HPDE6-E6E7 (cell line): ENCODE data around the gene TIGD2.

Source experiments
- DNase-seq: peaks from one replicate; pipeline ENCODE4 v3.0.0; 2011; ENCODE audit warnings: missing footprints; ENCODE audit errors: extremely low spot score

TIGD2 gene

DNA sequence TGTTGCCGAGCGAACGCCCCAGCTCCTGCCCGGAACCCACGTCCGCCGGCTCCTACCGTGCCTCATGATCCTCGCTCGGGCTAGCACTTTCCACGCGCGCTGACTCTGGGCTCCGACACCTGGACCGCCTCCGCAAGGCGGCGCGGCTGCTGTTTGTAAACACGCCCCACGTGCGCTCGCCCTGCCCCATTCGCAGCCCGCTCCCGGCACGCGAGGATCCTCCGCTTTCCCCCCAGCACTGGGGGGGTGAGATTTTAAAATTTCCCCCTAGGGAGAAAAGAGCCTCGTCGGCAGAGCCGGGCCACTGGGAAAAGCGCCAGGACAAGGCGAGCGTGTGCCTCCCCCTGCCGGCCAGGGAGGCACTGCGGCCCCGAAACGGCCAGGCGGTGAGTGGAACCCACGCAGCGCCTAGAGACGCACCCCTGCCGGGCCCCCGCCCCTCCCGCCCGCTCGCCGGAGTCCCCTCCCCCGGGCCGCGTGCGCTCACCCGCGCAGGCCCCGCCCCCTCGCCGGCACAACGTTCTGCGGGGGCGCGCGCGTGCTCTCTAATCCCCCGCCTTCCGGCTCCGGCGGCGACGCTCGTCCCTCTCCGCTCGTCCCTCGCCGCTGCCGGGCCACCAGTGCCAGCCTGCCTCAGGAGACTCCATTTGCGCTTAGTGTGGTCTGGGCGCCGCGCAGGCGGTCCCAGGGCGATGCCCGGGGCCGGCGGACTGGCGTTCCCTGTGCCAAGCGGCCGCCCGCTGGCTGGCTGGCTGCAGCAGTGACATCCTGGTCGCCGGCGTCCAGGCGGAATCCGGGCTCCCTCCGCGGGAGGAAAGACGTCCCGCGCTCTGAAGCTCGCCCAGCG lies at the start of gene TIGD2:
Gene TIGD2, plus strand, starts transcription at position 548 of the 847 bp plus-strand sequence. CDS start 1,442 bp downstream, outside the sequence.
- peak; percentile 77 for DNase-seq

- no peak for DNase-seq
Observed at GRCh38 chr4:89064848-89065247, 46.5 kb upstream of the TIGD2 start.

- no peak for DNase-seq
Observed at GRCh38 chr4:89067417-89067816, 43.9 kb upstream of the TIGD2 start.

DNA sequence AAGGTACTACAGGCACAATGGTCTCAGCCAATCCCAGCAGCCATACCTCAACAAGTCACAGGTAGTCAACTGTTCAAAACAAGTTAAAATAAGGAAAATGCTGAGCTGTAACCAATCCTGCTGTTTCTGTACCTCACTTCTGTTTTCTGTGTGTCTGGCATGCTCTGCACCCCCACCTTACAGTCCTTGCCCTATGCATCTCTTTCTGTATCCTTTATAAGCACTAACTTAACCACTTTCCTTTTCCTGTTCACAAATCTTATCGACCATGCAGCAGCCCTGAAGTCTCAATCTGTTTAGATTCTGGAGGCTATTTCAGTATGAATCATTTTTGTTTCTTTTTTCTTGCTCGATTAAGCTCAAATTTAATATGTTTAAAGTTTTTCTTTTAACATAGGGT lies 41.9 kb upstream of the TIGD2 start:
- DNase-seq, result no peak

GRCh38 chr4:89070041-89070440 lies 41.3 kb upstream of the TIGD2 start:
- no peak for DNase-seq

- DNase-seq, result no peak
Observed at GRCh38 chr4:89071311-89071710, 40.0 kb upstream of the TIGD2 start.

- DNase-seq, result no peak
Observed at GRCh38 chr4:89072921-89073320, 38.4 kb upstream of the TIGD2 start.

GRCh38 chr4:89077761-89078160 lies 33.6 kb upstream of the TIGD2 start:
- DNase-seq, result no peak

DNA sequence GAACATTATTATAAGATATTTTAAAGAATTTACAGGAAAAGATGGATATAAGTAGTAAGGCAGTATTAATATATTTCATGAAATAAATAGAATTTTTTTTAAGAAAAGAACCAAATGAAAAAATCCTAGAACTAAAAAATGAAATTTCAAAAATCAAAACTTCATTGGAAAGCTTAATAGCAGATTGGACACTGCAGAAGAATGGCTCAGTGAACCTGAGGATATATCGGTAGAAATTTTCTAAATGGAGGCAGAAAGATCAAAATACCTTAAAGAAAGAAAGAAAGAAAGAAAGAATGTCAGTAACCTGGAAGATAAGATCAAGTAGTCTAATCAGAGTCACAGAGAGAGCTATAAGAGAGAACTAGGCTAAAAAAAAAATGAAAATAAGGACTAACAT lies 33.0 kb upstream of the TIGD2 start:
- DNase-seq, result no peak

DNA sequence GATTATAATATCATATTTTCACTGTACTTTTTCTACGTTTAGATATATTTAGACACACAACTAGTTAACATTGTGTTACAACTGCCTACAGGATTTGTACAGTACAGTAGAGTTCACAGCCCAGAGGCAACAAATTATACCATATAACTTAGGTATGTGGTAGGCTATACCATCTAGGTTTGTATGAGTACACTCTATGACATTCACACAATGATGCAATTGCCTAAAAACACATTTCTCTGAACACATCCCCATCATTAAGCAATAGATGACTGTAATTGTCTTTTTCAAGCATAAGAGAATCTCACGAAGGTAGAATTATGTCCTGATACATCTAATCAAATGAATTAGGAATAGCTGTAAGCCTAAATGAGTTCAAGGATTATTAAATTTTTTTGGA lies 12.3 kb upstream of the TIGD2 start:
- no peak for DNase-seq

GRCh38 chr4:89099471-89099870 lies 11.9 kb upstream of the TIGD2 start:
- DNase-seq, result no peak

- no peak for DNase-seq
Observed at GRCh38 chr4:89100853-89101252, 10.5 kb upstream of the TIGD2 start.

GRCh38 chr4:89101256-89102161 lies 9.8 kb upstream of the TIGD2 start:
- no peak for DNase-seq

GRCh38 chr4:89105726-89106125 lies 5.6 kb upstream of the TIGD2 start:
- DNase-seq, result no peak

DNA sequence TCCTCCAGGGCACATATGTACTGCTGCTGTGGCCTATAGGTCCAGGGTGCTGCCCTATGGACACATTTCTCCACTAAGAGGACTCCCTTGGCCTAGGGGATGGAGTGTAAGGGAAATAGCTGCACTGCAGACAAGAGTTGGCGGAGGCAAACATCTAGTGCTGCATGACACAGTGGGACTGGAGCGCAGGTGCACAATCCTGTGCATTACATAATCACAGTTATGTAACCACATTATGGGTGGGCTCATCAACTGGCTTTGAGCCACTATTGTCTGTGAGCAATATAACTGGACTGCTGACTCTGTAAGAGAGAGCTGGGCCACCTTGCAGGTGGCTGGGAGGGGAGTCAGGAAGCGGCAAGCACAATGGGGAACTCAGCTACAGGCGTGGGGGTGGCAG lies 3.2 kb upstream of the TIGD2 start:
- DNase-seq, result no peak

DNA sequence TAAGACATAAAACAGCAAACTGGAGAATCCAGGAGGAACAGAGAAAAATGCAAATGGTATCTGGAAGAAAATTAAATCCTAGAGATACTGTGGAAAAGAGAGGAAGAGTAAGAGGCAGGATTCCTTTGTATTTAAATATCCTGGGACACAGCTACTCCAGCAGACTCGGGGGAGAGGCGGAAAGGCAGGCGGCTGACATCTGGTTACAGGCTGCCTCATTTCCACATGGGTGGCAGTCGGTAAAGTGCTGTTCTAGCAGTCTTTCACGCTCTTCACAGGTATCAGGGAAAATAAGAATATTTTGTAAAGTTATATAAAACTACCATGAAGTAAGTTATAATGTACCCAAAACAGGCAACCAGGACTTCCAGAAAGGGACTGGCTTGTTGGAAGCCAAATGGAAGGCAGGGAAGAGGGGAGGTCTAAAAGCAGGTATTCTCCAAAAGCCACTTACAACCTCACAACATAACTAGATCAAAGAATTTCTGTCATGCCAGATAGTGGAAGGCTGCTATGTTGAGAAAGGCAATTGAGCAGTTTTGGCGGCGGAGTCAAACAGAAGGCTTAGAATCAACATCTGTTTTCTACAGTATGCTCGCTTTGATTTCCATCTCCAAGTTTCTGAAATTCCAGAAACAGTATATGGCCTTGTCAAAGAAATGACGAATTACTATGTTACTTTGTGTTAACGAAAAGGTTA lies 1.3 kb upstream of the TIGD2 start:
- no peak for DNase-seq

DNA sequence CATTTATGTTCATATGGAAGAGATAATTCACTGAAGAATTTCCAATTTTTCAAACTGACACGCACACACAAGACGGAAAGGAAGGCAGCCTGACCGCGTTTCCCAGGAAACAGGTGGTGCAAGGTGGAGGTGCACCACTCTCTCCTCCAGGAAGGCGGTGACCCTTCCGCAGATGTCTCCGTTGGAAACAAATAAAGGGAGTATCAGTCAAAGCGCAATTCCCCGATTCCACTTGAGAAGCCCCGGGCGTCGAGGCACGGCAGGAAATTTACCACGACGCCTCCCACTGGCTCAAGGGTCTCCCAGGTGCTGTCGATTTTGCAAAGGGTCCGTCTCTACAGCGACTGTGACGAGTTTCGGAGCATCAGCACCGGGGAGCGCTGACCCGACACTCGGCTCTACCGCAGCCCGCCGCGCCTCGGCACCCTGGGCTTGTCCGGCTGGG lies 770 bp upstream of the TIGD2 start:
- DNase-seq, result peak; percentile 17

DNA sequence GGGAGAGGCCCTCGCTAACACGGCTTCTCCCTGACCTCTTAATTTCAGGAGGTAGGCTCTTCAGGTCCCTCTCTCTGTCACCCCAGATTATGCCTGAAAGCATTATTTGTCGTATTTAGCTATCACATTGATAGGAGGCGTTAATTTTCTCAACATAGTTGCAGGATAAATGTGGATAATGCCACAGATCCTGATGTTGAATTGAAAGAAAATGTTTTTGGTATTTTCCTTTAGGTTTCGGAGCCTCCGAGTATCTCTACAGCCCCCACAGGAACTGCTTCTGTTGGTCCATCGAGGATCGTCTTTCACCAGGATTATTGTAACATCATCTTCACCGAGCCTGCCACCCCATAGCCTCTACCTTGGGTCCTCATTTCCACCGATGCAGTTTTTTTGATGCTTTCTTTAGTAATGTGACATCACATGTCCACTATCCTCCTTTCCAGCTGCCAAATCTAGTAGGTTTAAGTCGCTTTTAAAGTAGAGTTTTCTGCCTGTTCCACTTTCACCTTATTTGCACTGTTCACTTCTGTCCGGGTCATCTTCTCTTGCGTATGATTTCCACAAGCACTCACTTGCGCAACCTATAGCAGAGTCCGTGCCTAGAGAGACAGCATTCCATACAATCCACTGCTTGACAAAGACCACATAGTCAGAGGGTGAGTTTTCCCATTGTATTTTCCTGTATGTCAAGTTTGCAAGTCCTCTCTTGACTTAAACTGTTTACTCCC lies 665 bp downstream of the TIGD2 start:
- peak; percentile 67 for DNase-seq

DNA sequence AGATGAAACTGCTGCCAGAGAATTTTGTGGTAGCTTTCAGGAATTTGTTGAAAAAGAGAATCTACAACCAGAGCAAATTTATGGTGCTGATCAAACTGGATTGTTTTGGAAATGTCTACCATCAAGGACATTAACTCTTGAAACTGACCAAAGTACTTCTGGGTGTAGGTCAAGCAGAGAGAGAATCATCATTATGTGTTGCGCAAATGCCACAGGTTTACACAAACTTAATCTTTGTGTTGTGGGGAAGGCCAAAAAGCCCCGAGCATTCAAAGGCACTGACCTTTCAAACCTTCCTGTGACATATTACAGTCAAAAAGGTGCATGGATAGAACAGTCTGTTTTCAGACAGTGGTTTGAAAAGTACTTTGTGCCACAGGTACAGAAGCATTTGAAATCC lies 2.1 kb downstream of the TIGD2 start:
- no peak for DNase-seq

DNA sequence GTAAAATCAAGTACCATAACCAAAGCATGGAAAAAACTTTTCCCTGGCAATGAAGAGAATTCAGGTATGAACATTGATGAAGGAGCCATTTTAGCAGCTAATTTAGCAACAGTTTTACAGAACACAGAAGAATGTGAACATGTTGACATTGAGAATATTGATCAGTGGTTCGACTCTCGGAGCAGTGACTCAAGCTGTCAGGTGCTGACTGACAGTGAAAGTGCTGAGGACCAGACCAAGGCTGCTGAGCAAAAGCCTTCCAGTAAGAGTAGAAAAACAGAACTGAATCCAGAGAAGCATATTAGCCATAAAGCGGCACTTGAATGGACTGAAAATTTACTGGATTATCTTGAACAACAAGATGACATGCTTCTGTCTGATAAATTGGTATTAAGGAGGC lies 2.8 kb downstream of the TIGD2 start:
- DNase-seq, result no peak

- DNase-seq, result no peak
Observed at GRCh38 chr4:89117115-89117514, 5.8 kb downstream of the TIGD2 start.
